ENCODE results near the gene RERGL.
"Not testable (repeated sequence)": the region's sequence is repeated elsewhere in the genome, so short reads cannot be mapped to it uniquely, and the experiment has no call there.

The RERGL gene, protein sequence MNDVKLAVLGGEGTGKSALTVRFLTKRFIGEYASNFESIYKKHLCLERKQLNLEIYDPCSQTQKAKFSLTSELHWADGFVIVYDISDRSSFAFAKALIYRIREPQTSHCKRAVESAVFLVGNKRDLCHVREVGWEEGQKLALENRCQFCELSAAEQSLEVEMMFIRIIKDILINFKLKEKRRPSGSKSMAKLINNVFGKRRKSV
- 0 reads per million in 3 experiments for total RNA-seq

DNA sequence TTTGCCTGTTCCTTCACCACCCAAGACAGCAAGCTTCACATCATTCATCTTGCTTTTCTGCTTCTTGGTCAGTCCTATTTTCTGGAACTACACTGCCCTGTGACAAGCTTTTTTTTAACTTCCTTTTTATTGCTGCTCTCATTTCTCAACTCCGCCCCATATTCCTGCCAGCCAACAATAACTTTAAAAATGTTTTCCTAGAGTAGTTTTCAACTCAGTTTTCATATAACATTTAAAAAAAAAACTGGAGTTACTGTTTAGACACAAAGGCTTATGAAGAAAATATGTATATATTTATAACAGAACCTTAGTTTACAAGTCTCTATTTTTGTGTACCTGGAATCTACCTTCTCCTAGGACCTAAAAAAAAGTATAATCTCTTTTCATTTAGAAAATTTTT lies at the start of gene RERGL:
RERGL (minus strand) TSS at position 101 of the 400 bp plus-strand sequence; CDS start at position 48, 53 bp downstream.
- DNase-seq, result no peak

DNA sequence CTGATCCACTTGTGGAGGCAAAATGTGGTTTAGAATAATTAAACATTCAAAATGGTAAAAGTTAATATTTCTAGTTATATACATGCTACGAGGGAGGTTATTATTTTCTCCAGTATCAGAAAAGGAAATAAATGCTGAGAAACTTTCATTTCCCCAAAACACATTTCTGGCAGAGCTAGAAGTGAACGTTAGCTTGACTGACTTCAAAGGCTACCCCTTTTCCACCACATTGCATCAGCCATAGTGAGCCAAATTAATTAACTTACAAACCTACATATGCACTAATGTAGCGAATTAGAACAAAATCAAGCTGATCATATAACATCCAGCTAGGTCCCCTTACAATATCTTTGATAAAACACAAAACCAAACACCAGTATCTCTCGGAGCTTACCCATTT lies 49.3 kb upstream of the RERGL start:
- no peak for DNase-seq

DNA sequence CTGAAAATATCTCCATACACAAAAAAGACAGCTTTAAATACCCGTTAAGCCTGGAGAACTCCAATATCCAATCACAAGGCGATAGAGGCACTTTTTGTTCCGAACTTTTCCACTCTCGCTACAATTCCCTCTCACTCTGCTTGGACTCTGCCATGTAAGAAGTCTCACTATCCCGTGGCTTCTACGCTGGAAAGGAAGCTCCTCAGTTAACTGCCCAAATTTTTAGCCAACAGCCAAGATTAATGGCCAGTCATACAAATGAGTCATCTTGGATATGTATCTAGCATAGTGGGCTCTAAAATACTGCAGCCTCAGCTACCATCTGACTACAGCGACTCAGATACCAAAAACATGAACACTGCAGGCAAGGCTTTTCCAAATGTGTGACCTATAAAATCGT lies 45.5 kb upstream of the RERGL start:
- DNase-seq, result no peak

DNA sequence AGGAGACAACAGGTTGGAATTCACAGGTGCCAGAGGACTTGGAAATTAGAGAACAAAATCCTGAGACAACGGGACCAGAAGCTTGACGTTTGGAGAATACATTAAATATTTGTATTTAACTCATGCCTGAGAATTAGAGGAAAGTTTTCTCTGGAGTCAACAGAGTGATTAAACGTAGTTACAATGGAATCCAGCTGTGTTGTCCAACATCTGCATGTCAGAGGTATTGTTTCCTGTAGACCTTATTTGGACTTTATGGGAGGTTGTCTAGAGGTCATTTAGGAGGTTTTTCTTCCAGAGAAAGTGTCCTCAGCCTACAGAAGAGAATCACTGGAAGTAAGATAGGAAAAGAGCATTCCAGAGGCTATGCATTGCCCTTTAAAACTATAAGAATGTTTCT lies 45.1 kb upstream of the RERGL start:
- DNase-seq, result no peak

DNA sequence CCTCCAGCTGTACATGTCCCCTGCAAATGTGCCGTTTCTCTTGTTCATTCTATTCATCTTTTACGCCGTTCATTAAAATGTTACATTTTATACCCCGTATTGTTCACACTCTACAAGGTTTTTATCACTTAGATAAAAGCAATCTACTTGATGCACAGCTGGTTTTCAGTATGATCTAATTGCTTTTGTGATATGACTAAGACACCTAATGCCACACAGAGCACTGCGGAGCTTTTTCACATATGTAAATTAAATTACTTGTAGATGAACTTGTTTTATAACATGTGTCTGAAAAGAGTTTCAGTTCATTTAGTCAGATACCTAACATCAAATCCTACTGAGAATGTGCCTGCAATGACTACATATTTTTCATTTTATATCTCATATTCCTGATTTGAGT lies 40.9 kb upstream of the RERGL start:
- no peak for DNase-seq

DNA sequence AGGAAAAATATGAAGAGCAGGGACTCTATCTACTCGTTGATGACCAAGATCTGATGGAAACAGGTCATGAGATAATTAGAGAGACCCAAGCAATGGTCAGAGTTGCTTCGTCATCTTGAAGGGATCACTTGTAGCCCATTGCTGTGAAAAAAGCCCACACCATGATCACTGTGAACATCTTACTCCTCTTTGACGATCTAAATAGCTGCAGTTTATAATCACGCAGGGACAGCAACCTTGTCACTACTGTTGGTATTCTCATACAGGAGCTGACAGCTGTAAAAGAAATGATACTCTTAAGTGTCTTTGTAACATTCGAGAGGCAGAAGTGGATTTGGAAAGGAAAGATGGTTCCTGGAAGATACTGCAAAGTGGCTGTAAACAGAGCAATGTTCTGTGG lies 33.7 kb upstream of the RERGL start:
- no peak for DNase-seq

DNA sequence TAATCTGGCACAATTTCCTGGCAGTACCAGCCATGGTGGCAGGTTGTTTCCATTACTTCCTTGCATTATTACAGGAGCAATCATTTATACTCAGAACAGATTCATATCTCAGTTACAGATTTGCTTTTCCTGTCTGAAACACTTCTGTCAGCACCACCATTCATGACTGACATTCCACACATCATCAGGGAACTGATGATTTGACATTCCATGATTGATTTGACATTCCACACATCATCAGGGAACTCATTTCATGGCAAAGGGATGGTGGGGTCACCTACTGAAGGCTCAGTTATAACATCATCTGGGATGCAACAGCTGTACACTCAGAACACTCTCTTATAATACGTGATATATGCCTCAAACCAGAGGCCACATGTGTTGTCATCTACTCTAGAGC lies 30.9 kb upstream of the RERGL start:
- no peak for DNase-seq

DNA sequence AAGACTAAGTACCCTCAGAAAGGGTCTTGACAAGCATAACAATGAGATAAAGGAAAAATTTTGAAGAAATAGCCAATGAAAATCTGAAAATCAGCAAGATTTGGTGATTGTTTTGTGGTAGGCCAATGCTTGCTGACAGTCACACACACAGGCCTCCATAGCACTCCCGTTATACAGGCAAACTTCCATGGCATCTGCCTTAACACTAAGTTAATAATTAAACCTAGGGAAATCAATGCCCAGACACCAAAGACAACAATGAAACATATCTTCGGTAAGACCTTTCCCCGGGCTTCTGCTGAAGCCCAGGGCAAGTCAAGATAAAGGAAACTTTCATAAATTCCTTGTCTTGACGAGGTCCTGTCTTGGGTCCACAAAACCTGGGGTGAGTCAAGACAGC lies 18.6 kb upstream of the RERGL start:
- DNase-seq, result no peak

DNA sequence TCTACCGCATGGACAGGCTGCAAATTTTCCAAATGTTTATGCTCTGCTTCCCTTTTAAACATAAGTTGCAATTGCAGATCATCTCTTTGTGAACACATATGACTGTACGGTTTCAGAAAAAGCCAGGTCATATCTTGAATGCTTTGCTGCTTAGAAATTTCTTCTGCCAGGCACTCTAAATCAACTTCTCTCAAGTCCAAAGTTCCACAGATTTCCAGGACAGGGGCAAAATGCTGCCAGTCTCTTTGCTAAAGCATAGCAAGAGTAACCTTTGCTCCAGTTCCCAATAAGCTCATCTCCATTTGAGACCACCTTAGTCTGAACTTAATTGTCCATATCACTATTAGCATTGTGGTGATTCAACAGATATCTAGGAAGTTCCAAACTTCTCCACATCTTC lies 13.6 kb upstream of the RERGL start:
- DNase-seq, result no peak

DNA sequence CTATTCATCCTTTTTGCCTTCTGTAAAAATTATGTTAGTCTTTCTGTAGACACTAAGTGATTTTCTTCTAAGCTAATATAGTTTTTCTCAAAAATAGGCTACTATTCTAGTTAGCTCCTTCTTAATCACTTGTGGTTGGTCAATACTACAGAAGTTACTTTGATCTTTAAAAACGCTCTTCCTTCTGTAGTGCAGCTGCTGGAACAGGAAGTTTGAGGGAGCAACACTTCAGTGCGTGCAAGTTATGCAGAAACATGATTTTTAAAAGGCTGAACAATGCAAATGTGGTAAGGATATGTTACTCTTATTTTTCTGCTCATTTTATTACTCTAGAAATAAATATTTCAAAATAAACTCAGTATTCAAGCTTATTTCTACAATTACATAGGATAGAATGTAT lies 11.1 kb upstream of the RERGL start:
- DNase-seq, result no peak

DNA sequence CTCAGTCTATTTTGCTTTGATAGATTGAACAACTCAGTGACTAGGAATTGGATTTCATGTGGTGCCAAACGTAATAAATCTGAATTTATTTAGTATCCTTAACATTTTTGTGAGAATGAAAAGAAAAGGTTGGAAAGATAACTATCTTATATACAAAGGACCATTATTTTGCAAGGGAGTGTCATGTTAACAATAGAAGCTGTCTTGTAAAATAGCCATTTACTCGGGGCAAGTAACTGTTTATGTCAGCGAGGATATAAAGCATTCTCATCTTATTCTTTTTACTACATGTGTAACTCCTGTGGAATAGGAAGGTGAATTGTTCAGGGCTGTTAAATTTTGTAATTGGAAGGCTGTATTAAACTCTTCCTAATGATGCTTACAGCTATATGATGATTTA lies 5.9 kb downstream of the RERGL start:
- DNase-seq, result no peak

DNA sequence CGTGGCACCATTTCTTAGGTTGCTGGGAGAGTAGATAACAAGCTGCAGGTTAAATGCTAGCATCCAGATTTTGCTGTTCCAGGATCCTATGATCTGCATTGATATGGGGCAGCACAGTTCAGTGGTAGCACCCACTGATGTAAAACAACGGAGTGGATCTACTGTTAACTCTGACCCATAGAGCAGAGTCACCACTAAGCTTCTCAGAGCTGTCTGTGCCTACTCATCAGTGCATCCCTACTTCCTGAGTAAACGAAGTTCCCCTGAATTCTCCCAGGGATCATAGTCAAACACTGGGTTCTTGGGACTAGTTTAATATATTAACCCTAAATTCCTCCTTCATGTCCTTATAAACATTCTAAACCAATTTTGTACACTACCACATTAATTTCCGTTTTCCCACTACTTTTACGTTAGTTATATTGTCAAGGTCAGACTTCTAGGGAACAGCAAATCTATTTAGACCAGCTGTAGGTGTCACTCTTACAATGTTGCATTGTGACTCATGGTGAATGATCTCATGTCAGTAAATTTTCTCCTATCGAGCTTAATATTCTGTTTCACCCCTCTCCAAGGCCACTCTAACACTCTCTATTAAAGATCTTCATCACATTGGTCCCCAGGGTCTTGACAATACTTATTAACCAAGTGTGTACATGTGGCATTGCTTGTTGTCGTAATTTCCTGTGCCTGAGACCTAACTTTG lies 10.3 kb downstream of the RERGL start:
- DNase-seq, result no peak

DNA sequence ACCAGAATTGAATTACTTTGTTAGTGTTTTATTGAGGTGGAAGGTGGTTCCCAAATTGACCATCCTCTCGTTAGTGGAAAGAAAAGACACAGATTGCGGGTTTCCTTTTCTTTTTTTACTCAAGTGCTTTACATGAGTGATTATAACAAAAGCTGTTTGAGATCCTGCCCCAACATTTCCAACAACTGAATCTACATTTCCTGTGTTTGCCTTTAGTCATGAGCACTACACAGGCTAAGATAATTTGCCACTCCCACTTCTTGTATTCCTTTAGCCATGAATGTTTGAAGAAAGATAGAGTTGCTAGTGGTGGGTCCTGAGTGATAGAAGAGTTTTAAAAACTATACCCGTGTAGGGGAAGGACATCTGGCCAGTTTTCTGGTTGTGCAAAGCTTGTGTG lies 16.0 kb downstream of the RERGL start:
- DNase-seq, result no peak

DNA sequence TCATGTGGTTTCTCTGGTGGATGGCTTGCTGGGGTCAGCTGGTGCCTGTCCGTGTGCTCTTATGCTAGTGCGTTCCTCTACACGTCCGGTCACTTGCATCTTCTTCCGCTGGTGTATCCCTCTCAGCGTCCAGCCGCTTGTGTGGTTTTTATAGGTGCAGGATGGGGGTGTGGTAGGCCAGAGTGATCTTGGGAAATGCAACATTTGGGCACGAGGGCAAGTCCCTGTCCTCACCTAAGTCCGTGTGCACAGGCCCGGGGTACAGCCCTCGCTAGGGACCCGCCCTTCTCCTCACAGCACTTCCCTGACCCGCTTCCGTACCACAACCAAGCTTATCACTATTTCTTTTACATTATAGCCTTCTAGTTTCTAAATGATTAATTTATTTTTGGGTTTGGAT lies 17.3 kb downstream of the RERGL start:
- DNase-seq, result no peak

DNA sequence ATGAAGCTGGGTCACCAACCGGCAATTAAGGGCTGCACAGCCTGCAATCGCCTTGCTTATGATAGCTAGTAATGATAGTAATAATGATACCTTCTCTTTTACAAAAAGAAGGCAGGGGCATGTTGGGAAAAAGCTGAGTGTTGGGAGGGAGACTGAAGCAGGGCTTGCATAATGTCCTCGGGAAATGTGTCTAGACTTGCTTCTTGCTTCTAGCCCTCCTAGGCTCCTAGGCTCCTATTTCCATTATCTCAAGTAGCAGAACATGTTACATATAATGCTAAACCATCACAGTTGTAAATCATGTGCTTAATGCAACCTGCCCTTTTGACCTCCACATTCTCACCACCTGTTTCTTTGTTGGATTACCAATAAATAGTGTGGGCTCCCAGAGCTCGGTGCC lies 18.7 kb downstream of the RERGL start:
- no peak for DNase-seq

DNA sequence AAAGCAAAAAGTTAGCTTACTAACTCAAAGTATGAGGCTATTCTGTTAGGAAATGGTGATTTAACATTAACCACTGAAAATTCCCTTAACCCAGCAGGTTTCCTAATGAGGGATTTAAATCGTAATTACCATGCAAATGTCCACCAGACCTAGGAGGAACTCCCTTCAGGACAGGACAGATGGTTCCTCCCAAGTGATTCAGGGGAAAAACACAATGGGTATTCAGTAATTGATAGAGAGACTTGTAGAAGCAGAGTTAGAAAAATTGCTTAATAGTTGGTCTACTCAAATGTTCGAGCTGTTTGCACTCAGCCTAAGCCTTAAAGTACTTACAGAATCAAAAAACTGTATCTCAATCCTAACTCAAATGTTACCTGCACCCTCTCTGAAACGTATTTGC lies 21.6 kb downstream of the RERGL start:
- no peak for DNase-seq

DNA sequence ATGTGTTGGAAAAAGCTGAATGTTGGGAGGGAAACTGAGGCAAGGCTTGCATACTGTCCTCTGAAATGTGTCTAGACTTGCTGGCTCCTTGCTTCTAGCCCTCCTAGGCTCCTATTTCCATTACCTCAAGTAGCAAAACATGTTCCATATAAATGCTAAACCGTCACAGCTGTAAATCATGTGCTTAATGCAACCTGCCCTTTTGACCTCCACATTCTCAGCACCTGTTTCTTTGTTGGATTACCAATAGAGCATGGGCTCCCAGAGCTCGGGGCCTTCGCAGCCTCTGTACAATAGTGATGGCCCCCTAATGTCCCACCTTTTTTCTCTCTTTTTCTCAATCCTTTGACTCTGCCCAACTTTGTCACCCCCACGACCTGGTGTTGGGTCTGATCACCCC lies 23.3 kb downstream of the RERGL start:
- DNase-seq, result no peak

DNA sequence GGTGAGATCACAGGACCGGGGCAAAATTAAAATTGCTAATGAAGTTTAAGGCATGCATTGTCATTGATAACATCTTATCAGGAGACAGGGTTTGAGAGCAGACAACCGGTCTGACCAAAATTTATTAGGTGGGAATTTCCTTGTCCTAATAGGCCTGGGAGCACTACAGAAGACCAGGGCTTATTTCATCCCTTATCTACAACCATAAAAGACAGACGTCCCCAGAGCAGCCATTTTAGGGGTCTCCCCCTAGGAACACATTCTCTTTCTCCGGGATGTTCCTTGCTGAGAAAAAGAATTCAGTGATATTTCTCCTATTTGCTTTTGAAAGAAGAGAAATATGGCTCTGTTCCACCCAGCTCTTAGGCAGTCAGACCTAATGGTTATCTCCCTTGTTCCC lies 27.1 kb downstream of the RERGL start:
- DNase-seq, result not testable (repeated sequence)

DNA sequence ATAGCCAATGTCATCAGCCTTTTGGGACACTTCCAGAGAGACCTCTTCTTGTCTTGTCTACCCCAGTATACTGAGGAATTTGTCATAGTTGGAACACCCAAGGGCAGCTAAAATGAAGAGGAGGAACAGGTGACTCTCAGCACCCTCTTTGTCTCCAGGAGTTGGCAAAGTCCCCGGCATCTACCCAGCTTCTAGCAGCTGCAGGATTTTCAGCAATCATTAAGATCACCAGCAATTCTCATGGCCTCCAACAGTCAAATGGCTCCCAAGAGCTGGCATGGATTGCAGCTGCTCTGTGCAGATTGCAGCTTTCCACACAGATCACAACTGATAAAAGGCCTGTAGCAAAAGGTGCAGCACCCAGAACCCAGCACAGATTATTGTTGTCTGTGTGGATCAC lies 32.9 kb downstream of the RERGL start:
- no peak for DNase-seq

DNA sequence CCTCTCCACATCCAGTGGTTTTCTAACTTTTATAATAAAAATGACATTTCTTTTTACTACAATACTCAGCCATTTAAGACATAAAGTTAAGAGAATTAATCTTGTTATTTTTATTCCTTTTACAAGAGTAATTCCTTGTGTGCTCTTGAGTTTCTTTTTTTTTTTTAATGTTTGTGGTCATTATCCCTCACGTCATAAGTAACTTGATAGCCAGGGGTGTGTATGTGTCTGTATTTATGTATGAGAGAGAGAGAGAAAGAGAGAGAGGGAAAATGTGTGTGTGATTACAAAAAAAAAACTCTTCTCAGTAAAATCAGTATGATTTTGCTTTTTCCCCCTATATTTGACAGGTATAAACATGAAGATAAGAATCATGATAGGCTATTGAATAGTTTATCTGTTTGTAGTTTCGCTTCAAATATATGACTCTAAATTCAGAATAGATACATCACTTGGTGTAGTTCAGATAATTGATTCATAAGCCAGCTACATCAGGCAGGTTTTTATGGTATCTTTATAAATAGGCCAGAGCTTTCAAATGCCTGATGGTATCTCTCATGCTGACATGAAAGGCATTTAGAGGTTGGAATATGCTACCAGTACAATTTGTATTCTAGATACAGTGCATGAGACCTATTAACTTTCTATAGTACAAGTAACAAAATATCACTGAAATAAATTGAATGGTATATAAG lies 34.9 kb downstream of the RERGL start:
- DNase-seq, result no peak

DNA sequence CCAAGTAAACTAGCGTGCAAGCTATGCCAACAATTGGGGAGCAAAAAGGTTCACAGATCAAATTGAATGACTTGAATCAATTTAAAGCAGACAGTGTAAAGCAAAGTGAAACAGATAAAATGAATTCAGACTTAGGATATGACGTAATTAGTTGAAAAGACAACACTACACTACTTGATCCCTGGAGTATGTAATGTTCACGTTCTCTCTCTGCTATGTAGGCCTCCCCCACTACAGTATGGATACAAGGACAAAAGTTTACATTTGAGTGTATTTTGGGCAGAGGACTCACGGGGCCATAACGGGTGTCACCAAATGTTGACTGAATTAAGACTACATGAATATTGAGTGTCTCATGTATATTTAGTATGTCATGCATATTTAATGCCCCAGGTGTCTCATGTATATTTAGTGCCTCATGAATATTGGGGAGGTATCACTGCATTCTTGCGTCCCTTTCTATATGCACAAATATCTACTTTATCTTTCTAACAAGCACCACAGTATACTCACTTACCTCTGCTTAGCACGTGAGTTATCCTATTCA lies 44.5 kb downstream of the RERGL start:
- no peak for DNase-seq

DNA sequence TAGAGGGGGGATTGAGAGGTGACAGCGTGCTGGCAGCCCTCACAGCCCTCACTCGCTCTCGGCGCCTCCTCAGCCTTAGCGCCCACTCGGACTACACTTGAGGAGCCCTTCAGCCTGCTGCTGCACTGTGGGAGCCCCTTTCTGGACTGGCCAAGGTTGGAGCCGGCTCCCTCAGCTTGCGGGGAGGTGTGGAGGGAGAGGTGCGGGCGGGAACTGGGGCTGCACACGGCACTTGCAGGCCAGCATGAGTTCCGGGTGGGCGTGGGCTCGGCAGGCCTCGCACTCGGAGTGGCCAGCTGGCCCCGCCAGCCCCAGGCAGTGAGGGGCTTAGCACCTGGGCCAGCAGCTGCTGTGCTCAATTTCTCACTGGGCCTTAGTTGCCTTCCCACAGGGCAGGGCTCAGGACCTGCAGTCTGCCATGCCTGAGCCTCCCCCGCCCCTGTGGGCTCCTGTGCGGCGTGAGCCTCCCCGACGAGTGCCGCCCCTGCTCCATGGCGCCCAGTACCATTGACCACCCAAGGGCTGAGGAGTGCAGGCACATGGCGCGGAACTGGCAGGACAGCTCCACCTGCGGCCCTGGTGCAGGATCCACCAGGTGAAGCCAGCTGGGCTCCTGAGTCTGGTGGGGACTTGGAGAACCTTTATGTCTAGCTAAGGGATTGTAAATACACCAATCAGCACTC lies 49.8 kb downstream of the RERGL start:
- DNase-seq, result not testable (repeated sequence)
